ENCODE results near the gene CHMP4A. TPM values are rescaled to one million over a fixed set of nuclear protein-coding genes. Genes with fewer than 3 reads are reported as not detected.

Gene CHMP4A
- total RNA-seq, 1 experiment from 2014 or later, result 32.7 TPM

GRCh38 chr14:24215495-24216344 is 2.4 kb upstream of the CHMP4A start, which contains the start of gene MDP1 (continued):
- TF ChIP-seq AR (CRISPR knock-in tag; IDR thresholded peaks at IDR 0.05) (peak; percentile 5; the same call in 1 of the 2 replicates), ZBTB21 (CRISPR knock-in tag; IDR thresholded peaks at IDR 0.05; ENCODE audit: borderline replicate concordance) (0 out of 2 replicates have a peak, but pooled peaks have one; percentile 48), TEAD4 (CRISPR knock-in tag; IDR thresholded peaks at IDR 0.05) (0 out of 2 replicates have a peak, but pooled peaks have one; percentile 31), ZNF423 (CRISPR knock-in tag; IDR thresholded peaks at IDR 0.05) (no peak), GABPB1 (CRISPR knock-in tag; IDR thresholded peaks at IDR 0.05) (peak; percentile 94), TP53 (CRISPR knock-in tag; IDR thresholded peaks at IDR 0.05) (no peak), MLX (CRISPR knock-in tag; IDR thresholded peaks at IDR 0.05) (no peak), SMAD3 (CRISPR knock-in tag; IDR thresholded peaks at IDR 0.05; ENCODE audit: borderline replicate concordance) (0 out of 2 replicates have a peak, but pooled peaks have one; percentile 57), TEAD1 (CRISPR knock-in tag; IDR thresholded peaks at IDR 0.05) (0 out of 2 replicates have a peak, but pooled peaks have one; percentile 43), ERG (CRISPR knock-in tag; IDR thresholded peaks at IDR 0.05) (peak; percentile 64; the same call in 1 of the 2 replicates), ETV6 (CRISPR knock-in tag; IDR thresholded peaks at IDR 0.05) (0 out of 2 replicates have a peak, but pooled peaks have one; percentile 10), EMX1 (CRISPR knock-in tag; IDR thresholded peaks at IDR 0.05) (peak; percentile 85), GTF2I (CRISPR knock-in tag; conservative IDR thresholded peaks at IDR 0.05) (no peak), ATF1 (CRISPR knock-in tag; IDR thresholded peaks at IDR 0.05) (no peak), CREB1 (CRISPR knock-in tag; IDR thresholded peaks at IDR 0.05) (peak; percentile 67; the same call in 1 of the 2 replicates), FOXK1 (CRISPR knock-in tag; IDR thresholded peaks at IDR 0.05) (peak; percentile 83), HMGXB4 (CRISPR knock-in tag; IDR thresholded peaks at IDR 0.05) (peak; percentile 79; the same call in 1 of the 2 replicates), ZNF317 (CRISPR knock-in tag; IDR thresholded peaks at IDR 0.05; ENCODE audit: borderline replicate concordance, low read depth) (peak; percentile 79)
